ENCODE data around the gene FMN1.

- TF ChIP-seq SIN3A (IDR thresholded peaks at IDR 0.05; ENCODE audit: borderline replicate concordance, low read depth, low read length) (no peak), TCF12 (IDR thresholded peaks at IDR 0.05) (no peak), TCF12 (CRISPR knock-in tag; IDR thresholded peaks at IDR 0.05) (no peak), ETV5 (CRISPR knock-in tag; IDR thresholded peaks at IDR 0.05; ENCODE audit: borderline replicate concordance) (no peak), CTCF (CRISPR knock-in tag; IDR thresholded peaks at IDR 0.05) (no peak), PRDM15 (CRISPR knock-in tag; IDR thresholded peaks at IDR 0.05) (no peak), ZBTB2 (CRISPR knock-in tag; IDR thresholded peaks at IDR 0.05; ENCODE audit: low read depth) (no peak), PAF1 (CRISPR knock-in tag; IDR thresholded peaks at IDR 0.05) (no peak), BCLAF1 (IDR thresholded peaks at IDR 0.05) (no peak), JUNB (CRISPR knock-in tag; IDR thresholded peaks at IDR 0.05; ENCODE audit: borderline replicate concordance) (no peak), GABPA (IDR thresholded peaks at IDR 0.05; ENCODE audit: low read depth, low read length) (no peak), GABPA (CRISPR knock-in tag; IDR thresholded peaks at IDR 0.05; ENCODE audit: low read depth) (no peak)
Measured at GRCh38 chr15:32778391-32779176, 415.9 kb downstream of the FMN1 start.

Data from HepG2 (cell line).